SK-N-SH treated with all-trans-retinoic acid at 6 μM for 48 hours (cell line): ENCODE results near the gene CGNL1.

Experiments
- ATAC-seq: fragments of 200-7000 bp; cut with Tn5 transposase; 3 replicates; pipeline ENCODE4 v1.9.1; 2020; ENCODE audit warnings: mild to moderate bottlenecking, moderate library complexity
- ARNTL ChIP-seq: fragments of 450-650 bp; formaldehyde crosslinking; IDR thresholded peaks from 2 replicates; pipeline ENCODE4 v1.5.0; 2020; ENCODE audit warnings: low read depth, mild to moderate bottlenecking, moderate library complexity, borderline replicate concordance
- BACH2 ChIP-seq: fragments of 250-450 bp; sonication (Bioruptor Pico); IDR thresholded peaks from 2 replicates; pipeline ENCODE4 v1.9.0; 2021; ENCODE audit warnings: mild to moderate bottlenecking, borderline replicate concordance
- CSDC2 ChIP-seq: fragments of 250-450 bp; sonication (Bioruptor Pico); IDR thresholded peaks from 2 replicates; pipeline ENCODE4 v1.5.0; 2020; ENCODE audit warnings: mild to moderate bottlenecking, moderate library complexity
- ESRRG ChIP-seq: fragments of 250-450 bp; sonication (Bioruptor Pico); IDR thresholded peaks from 2 replicates; pipeline ENCODE4 v1.6.1; 2021; ENCODE audit warnings: mild to moderate bottlenecking
- GLIS3 ChIP-seq: fragments of 250-450 bp; sonication (Bioruptor Pico); IDR thresholded peaks from 2 replicates; pipeline ENCODE4 v1.5.0; 2020; ENCODE audit warnings: mild to moderate bottlenecking, moderate library complexity
- ISL1 ChIP-seq: fragments of 250-450 bp; sonication (Bioruptor Pico); IDR thresholded peaks from 2 replicates; pipeline ENCODE4 v2.1.2; 2022; ENCODE audit warnings: mild to moderate bottlenecking, moderate library complexity
- OSR1 ChIP-seq: fragments of 250-450 bp; sonication (Bioruptor Pico); IDR thresholded peaks from 2 replicates; pipeline ENCODE4 v1.8.0; 2022; ENCODE audit warnings: moderate library complexity, mild to moderate bottlenecking, inconsistent platforms
- PPARA ChIP-seq: fragments of 250-450 bp; sonication (Bioruptor Pico); IDR thresholded peaks from 2 replicates; pipeline ENCODE4 v1.5.0; 2020; ENCODE audit warnings: mild to moderate bottlenecking, borderline replicate concordance
- RARB ChIP-seq: fragments of 250-450 bp; sonication (Bioruptor Pico); IDR thresholded peaks from 2 replicates; pipeline ENCODE4 v1.8.0; 2021; ENCODE audit warnings: mild to moderate bottlenecking, moderate library complexity
- SNAI2 ChIP-seq: fragments of 250-450 bp; sonication (Bioruptor Pico); IDR thresholded peaks from 2 replicates; pipeline ENCODE4 v1.5.0; 2020; ENCODE audit warnings: mild to moderate bottlenecking, moderate library complexity
- TCF4 ChIP-seq: fragments of 250-450 bp; sonication (Bioruptor Pico); IDR thresholded peaks from 2 replicates; pipeline ENCODE4 v1.8.0; 2021; ENCODE audit warnings: mild to moderate bottlenecking, moderate library complexity, borderline replicate concordance
- TOX ChIP-seq: fragments of 250-450 bp; sonication (Bioruptor Pico); IDR thresholded peaks from 2 replicates; pipeline ENCODE4 v1.8.0; 2021; ENCODE audit warnings: mild to moderate bottlenecking, moderate library complexity, borderline replicate concordance
- ZC3H10 ChIP-seq: fragments of 250-450 bp; sonication (Bioruptor Pico); IDR thresholded peaks from 2 replicates; pipeline ENCODE4 v1.5.1; 2021; ENCODE audit warnings: mild to moderate bottlenecking, moderate library complexity
- ZFP30 ChIP-seq: fragments of 450-650 bp; formaldehyde crosslinking; IDR thresholded peaks from 2 replicates; pipeline ENCODE4 v1.5.0; 2022; ENCODE audit warnings: mild to moderate bottlenecking, moderate library complexity
- ZNF565 ChIP-seq: fragments of 450-650 bp; formaldehyde crosslinking; conservative IDR thresholded peaks from 2 replicates; pipeline ENCODE4 v1.5.0; 2020; ENCODE audit warnings: low read depth, mild to moderate bottlenecking, moderate library complexity
- ZNF8 ChIP-seq: fragments of 450-650 bp; formaldehyde crosslinking; IDR thresholded peaks from 2 replicates; pipeline ENCODE4 v1.5.0; 2020; ENCODE audit warnings: mild to moderate bottlenecking, moderate library complexity
- TF ChIP-seq, protein P1 (sequence below): fragments of 250-450 bp; sonication (Bioruptor Pico); IDR thresholded peaks from 2 replicates; pipeline ENCODE4 v1.5.1; 2021; ENCODE audit warnings: mild to moderate bottlenecking, moderate library complexity
- TF ChIP-seq, protein P2 (sequence below): fragments of 250-450 bp; sonication (Bioruptor Pico); IDR thresholded peaks from 2 replicates; pipeline ENCODE4 v1.5.0; 2020; ENCODE audit warnings: mild to moderate bottlenecking, moderate library complexity
- TF ChIP-seq, protein P3 (sequence below): fragments of 250-450 bp; sonication (Bioruptor Pico); IDR thresholded peaks from 2 replicates; pipeline ENCODE4 v1.5.1; 2020; ENCODE audit warnings: low read depth, mild to moderate bottlenecking, moderate library complexity
- TF ChIP-seq, protein P4 (sequence below): fragments of 250-450 bp; sonication (Bioruptor Pico); IDR thresholded peaks from 2 replicates; pipeline ENCODE4 v1.8.0; 2021; ENCODE audit warnings: low read depth, mild to moderate bottlenecking, moderate library complexity, borderline replicate concordance
- TF ChIP-seq, protein P5 (sequence below): fragments of 250-450 bp; sonication (Bioruptor Pico); IDR thresholded peaks from 2 replicates; pipeline ENCODE4 v1.8.0; 2020; ENCODE audit warnings: mild to moderate bottlenecking, moderate library complexity, borderline replicate concordance

The CGNL1 gene

DNA sequence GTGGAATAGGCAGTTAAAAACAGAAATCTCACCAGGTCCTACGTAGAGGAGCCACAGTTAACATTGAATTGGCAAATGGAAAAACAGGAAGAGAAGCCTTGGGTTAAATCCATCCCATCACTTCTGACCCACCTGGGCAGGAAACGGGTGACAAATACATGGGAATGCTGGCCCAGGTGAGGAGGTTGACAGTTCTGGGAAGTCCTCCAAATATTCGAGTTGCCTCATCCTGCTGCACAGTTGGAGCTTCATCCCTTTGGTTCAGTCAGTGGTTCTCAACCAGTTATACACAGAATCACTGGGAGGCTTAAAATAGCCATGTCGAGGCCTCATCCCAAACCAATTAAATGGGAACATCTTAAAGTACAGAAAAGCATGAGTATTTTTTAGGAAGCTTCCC, 220.7 kb downstream of the CGNL1 start:
- TF ChIP-seq PPARA (CRISPR knock-in tag) (no peak), OSR1 (CRISPR knock-in tag) (no peak), CSDC2 (CRISPR knock-in tag) (no peak), ARNTL (CRISPR knock-in tag) (no peak), TCF4 (CRISPR knock-in tag) (no peak), ESRRG (CRISPR knock-in tag) (no peak), BACH2 (CRISPR knock-in tag) (no peak)
- TF ChIP-seq, protein P1, sequence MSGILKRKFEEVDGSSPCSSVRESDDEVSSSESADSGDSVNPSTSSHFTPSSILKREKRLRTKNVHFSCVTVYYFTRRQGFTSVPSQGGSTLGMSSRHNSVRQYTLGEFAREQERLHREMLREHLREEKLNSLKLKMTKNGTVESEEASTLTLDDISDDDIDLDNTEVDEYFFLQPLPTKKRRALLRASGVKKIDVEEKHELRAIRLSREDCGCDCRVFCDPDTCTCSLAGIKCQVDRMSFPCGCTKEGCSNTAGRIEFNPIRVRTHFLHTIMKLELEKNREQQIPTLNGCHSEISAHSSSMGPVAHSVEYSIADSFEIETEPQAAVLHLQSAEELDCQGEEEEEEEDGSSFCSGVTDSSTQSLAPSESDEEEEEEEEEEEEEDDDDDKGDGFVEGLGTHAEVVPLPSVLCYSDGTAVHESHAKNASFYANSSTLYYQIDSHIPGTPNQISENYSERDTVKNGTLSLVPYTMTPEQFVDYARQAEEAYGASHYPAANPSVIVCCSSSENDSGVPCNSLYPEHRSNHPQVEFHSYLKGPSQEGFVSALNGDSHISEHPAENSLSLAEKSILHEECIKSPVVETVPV (CRISPR knock-in tag) = no peak
- TF ChIP-seq, protein P2, sequence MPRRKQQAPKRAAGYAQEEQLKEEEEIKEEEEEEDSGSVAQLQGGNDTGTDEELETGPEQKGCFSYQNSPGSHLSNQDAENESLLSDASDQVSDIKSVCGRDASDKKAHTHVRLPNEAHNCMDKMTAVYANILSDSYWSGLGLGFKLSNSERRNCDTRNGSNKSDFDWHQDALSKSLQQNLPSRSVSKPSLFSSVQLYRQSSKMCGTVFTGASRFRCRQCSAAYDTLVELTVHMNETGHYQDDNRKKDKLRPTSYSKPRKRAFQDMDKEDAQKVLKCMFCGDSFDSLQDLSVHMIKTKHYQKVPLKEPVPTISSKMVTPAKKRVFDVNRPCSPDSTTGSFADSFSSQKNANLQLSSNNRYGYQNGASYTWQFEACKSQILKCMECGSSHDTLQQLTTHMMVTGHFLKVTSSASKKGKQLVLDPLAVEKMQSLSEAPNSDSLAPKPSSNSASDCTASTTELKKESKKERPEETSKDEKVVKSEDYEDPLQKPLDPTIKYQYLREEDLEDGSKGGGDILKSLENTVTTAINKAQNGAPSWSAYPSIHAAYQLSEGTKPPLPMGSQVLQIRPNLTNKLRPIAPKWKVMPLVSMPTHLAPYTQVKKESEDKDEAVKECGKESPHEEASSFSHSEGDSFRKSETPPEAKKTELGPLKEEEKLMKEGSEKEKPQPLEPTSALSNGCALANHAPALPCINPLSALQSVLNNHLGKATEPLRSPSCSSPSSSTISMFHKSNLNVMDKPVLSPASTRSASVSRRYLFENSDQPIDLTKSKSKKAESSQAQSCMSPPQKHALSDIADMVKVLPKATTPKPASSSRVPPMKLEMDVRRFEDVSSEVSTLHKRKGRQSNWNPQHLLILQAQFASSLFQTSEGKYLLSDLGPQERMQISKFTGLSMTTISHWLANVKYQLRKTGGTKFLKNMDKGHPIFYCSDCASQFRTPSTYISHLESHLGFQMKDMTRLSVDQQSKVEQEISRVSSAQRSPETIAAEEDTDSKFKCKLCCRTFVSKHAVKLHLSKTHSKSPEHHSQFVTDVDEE = no peak
- no peak for ATAC-seq

DNA sequence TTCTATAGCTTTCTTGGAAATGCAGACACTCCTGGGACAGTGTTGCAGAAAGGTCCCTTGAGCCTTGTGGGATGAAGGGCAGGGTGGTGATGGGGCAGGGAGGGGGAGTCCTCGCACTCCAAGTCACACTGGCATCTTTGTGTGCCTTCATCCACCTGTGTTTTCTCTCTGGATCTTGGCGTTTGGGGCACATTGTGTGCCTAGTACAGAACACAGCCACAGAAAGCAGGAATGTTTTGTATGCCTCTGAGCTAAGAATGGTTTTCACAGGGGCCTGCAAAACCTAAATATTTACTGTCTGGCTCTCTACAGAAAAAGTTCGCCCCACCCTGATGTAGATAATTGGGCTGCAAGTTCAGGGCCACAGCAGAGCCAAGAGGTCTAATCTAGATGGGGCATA, 221.1 kb downstream of the CGNL1 start:
- no peak for ATAC-seq

DNA sequence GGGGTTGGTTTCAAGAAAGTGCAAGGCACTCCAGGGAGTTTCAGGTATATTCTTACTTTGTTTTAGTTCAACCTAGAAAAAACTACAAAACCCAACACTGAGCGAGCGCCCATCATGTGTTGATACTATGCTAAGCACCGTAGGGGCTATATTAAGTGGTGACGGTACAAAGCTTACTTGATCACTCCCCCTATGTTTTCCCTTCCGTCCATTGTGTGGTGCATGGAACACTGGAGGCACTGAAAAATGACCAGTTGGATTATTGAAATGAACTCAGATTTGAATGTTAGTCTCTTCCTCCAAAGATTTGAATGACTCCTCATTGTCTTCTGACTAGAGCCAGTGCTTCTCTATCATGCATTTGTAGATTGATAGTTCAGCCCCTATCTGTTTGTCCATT, 222.0 kb downstream of the CGNL1 start:
- no peak for ATAC-seq
- TF ChIP-seq ARNTL (CRISPR knock-in tag) (no peak), PPARA (CRISPR knock-in tag) (no peak), RARB (CRISPR knock-in tag) (no peak), CSDC2 (CRISPR knock-in tag) (no peak), SNAI2 (CRISPR knock-in tag) (no peak), ISL1 (no peak), ZC3H10 (CRISPR knock-in tag) (no peak), TCF4 (CRISPR knock-in tag) (no peak), TOX (CRISPR knock-in tag) (no peak), OSR1 (CRISPR knock-in tag) (no peak), ZNF8 (CRISPR knock-in tag) (no peak), ESRRG (CRISPR knock-in tag) (no peak), ZFP30 (no peak), BACH2 (CRISPR knock-in tag) (no peak), ZNF565 (CRISPR knock-in tag) (no peak)
- TF ChIP-seq, protein P3, sequence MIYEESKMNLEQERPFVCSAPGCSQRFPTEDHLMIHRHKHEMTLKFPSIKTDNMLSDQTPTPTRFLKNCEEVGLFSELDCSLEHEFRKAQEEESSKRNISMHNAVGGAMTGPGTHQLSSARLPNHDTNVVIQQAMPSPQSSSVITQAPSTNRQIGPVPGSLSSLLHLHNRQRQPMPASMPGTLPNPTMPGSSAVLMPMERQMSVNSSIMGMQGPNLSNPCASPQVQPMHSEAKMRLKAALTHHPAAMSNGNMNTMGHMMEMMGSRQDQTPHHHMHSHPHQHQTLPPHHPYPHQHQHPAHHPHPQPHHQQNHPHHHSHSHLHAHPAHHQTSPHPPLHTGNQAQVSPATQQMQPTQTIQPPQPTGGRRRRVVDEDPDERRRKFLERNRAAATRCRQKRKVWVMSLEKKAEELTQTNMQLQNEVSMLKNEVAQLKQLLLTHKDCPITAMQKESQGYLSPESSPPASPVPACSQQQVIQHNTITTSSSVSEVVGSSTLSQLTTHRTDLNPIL (CRISPR knock-in tag) = no peak
- TF ChIP-seq, protein P4, sequence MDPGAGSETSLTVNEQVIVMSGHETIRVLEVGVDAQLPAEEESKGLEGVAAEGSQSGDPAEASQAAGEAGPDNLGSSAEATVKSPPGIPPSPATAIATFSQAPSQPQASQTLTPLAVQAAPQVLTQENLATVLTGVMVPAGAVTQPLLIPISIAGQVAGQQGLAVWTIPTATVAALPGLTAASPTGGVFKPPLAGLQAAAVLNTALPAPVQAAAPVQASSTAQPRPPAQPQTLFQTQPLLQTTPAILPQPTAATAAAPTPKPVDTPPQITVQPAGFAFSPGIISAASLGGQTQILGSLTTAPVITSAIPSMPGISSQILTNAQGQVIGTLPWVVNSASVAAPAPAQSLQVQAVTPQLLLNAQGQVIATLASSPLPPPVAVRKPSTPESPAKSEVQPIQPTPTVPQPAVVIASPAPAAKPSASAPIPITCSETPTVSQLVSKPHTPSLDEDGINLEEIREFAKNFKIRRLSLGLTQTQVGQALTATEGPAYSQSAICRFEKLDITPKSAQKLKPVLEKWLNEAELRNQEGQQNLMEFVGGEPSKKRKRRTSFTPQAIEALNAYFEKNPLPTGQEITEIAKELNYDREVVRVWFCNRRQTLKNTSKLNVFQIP (CRISPR knock-in tag) = no peak
- TF ChIP-seq, protein P5, sequence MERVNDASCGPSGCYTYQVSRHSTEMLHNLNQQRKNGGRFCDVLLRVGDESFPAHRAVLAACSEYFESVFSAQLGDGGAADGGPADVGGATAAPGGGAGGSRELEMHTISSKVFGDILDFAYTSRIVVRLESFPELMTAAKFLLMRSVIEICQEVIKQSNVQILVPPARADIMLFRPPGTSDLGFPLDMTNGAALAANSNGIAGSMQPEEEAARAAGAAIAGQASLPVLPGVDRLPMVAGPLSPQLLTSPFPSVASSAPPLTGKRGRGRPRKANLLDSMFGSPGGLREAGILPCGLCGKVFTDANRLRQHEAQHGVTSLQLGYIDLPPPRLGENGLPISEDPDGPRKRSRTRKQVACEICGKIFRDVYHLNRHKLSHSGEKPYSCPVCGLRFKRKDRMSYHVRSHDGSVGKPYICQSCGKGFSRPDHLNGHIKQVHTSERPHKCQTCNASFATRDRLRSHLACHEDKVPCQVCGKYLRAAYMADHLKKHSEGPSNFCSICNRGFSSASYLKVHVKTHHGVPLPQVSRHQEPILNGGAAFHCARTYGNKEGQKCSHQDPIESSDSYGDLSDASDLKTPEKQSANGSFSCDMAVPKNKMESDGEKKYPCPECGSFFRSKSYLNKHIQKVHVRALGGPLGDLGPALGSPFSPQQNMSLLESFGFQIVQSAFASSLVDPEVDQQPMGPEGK (CRISPR knock-in tag) = no peak
- TF ChIP-seq, protein P2 = no peak
- TF ChIP-seq, protein P1 (CRISPR knock-in tag) = no peak

More for the DNA sequence above, 221.1 kb downstream of the CGNL1 start:
- TF ChIP-seq GLIS3 (no peak), CSDC2 (CRISPR knock-in tag) (no peak), ZNF8 (CRISPR knock-in tag) (no peak), TOX (CRISPR knock-in tag) (no peak), ZC3H10 (CRISPR knock-in tag) (no peak)
